SK-N-SH treated with all-trans-retinoic acid at 6 μM for 48 hours (cell line): Measurements from ENCODE around the gene SLC43A3.

Source experiments
- ATAC-seq: fragments of 200-7000 bp; cut with Tn5 transposase; 3 replicates; pipeline ENCODE4 v1.9.1; 2020; ENCODE audit warnings: mild to moderate bottlenecking, moderate library complexity
- ARNTL ChIP-seq: fragments of 450-650 bp; formaldehyde crosslinking; IDR thresholded peaks from 2 replicates; pipeline ENCODE4 v1.5.0; 2020; ENCODE audit warnings: low read depth, mild to moderate bottlenecking, moderate library complexity, borderline replicate concordance
- BACH2 ChIP-seq: fragments of 250-450 bp; sonication (Bioruptor Pico); IDR thresholded peaks from 2 replicates; pipeline ENCODE4 v1.9.0; 2021; ENCODE audit warnings: mild to moderate bottlenecking, borderline replicate concordance
- CREB5 ChIP-seq: fragments of 250-450 bp; sonication (Bioruptor Pico); IDR thresholded peaks from 2 replicates; pipeline ENCODE4 v1.5.1; 2020; ENCODE audit warnings: low read depth, mild to moderate bottlenecking, moderate library complexity
- CSDC2 ChIP-seq: fragments of 250-450 bp; sonication (Bioruptor Pico); IDR thresholded peaks from 2 replicates; pipeline ENCODE4 v1.5.0; 2020; ENCODE audit warnings: mild to moderate bottlenecking, moderate library complexity
- CSRNP3 ChIP-seq: fragments of 250-450 bp; sonication (Bioruptor Pico); IDR thresholded peaks from 2 replicates; pipeline ENCODE4 v1.5.1; 2021; ENCODE audit warnings: mild to moderate bottlenecking, moderate library complexity
- GLIS3 ChIP-seq: fragments of 250-450 bp; sonication (Bioruptor Pico); IDR thresholded peaks from 2 replicates; pipeline ENCODE4 v1.5.0; 2020; ENCODE audit warnings: mild to moderate bottlenecking, moderate library complexity
- ISL1 ChIP-seq: fragments of 250-450 bp; sonication (Bioruptor Pico); IDR thresholded peaks from 2 replicates; pipeline ENCODE4 v2.1.2; 2022; ENCODE audit warnings: mild to moderate bottlenecking, moderate library complexity
- OSR1 ChIP-seq: fragments of 250-450 bp; sonication (Bioruptor Pico); IDR thresholded peaks from 2 replicates; pipeline ENCODE4 v1.8.0; 2022; ENCODE audit warnings: moderate library complexity, mild to moderate bottlenecking, inconsistent platforms
- TCF4 ChIP-seq: fragments of 250-450 bp; sonication (Bioruptor Pico); IDR thresholded peaks from 2 replicates; pipeline ENCODE4 v1.8.0; 2021; ENCODE audit warnings: mild to moderate bottlenecking, moderate library complexity, borderline replicate concordance
- TOX ChIP-seq: fragments of 250-450 bp; sonication (Bioruptor Pico); IDR thresholded peaks from 2 replicates; pipeline ENCODE4 v1.8.0; 2021; ENCODE audit warnings: mild to moderate bottlenecking, moderate library complexity, borderline replicate concordance
- ZC3H10 ChIP-seq: fragments of 250-450 bp; sonication (Bioruptor Pico); IDR thresholded peaks from 2 replicates; pipeline ENCODE4 v1.5.1; 2021; ENCODE audit warnings: mild to moderate bottlenecking, moderate library complexity
- ZNF8 ChIP-seq: fragments of 450-650 bp; formaldehyde crosslinking; IDR thresholded peaks from 2 replicates; pipeline ENCODE4 v1.5.0; 2020; ENCODE audit warnings: mild to moderate bottlenecking, moderate library complexity
- TF ChIP-seq, protein P1 (sequence below): fragments of 250-450 bp; sonication (Bioruptor Pico); IDR thresholded peaks from 2 replicates; pipeline ENCODE4 v1.8.0; 2020; ENCODE audit warnings: mild to moderate bottlenecking, moderate library complexity, borderline replicate concordance

The SLC43A3 gene

GRCh38 chr11:57357856-57358255 lies 69.1 kb downstream of the SLC43A3 start:
- no peak for ATAC-seq
- TF ChIP-seq CSDC2 (no peak), ZC3H10 (CRISPR knock-in tag) (no peak), CREB5 (CRISPR knock-in tag) (no peak), CSRNP3 (CRISPR knock-in tag) (no peak), TOX (CRISPR knock-in tag) (no peak), ZNF8 (CRISPR knock-in tag) (no peak), OSR1 (CRISPR knock-in tag) (no peak), TCF4 (CRISPR knock-in tag) (no peak), ARNTL (no peak), GLIS3 (CRISPR knock-in tag) (no peak), BACH2 (CRISPR knock-in tag) (no peak)
- TF ChIP-seq, protein P1, sequence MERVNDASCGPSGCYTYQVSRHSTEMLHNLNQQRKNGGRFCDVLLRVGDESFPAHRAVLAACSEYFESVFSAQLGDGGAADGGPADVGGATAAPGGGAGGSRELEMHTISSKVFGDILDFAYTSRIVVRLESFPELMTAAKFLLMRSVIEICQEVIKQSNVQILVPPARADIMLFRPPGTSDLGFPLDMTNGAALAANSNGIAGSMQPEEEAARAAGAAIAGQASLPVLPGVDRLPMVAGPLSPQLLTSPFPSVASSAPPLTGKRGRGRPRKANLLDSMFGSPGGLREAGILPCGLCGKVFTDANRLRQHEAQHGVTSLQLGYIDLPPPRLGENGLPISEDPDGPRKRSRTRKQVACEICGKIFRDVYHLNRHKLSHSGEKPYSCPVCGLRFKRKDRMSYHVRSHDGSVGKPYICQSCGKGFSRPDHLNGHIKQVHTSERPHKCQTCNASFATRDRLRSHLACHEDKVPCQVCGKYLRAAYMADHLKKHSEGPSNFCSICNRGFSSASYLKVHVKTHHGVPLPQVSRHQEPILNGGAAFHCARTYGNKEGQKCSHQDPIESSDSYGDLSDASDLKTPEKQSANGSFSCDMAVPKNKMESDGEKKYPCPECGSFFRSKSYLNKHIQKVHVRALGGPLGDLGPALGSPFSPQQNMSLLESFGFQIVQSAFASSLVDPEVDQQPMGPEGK (CRISPR knock-in tag) = no peak

GRCh38 chr11:57357310-57357709 lies 69.6 kb downstream of the SLC43A3 start:
- no peak for ATAC-seq

More at GRCh38 chr11:57357310-57357709, 69.6 kb downstream of the SLC43A3 start:
- TF ChIP-seq CREB5 (CRISPR knock-in tag) (no peak), ISL1 (CRISPR knock-in tag) (no peak)
